ENCODE data around the gene FLG2. TPM values are rescaled to one million over a fixed set of nuclear protein-coding genes. Genes with fewer than 3 reads are reported as not detected.

The FLG2 gene
- total and polyA plus RNA-seq, 10 donors = 0.07 TPM; not detected in 9

DNA sequence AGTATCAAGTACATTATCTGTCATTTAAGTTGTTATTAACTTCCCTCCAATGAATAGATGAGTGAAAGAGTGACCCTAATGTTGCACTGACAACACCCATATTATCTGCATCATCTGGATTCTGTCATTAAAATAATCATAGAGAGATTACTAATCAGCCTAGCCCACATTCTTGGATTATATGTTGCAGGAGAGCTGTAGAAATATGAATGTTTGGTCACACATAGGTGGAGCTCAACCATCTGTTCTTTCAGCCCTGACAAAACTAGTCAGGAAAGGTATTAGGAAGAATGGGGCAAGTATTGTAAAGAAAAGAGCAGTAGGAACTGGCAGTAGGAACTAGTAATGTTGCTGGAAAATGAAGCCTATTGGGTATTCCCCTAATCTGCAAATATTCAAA lies 15.4 kb downstream of the FLG2 start:
- Histone ChIP-seq H3K27me3 (replicated peaks in 1 of 7) (no peaks in the 10 kb centered on the region), H3K4me3 (no peak overlapping the region), H3K36me3 (no peaks in the 10 kb centered on the region), H3K4me1 (no peaks in the 10 kb centered on the region), H3K27ac (no peak overlapping the region), H3K9me3 (no peaks in the 10 kb centered on the region)
- TF ChIP-seq POLR2AphosphoS5 (IDR thresholded peaks at IDR 0.05) = no peak
- no peak for TF ChIP-seq POLR2A (IDR thresholded peaks at IDR 0.05)
- intact Hi-C loops (cut with DNase I; ENCODE audit: low total_unique reads) = no loop called here
- no peak for DNase-seq

DNA sequence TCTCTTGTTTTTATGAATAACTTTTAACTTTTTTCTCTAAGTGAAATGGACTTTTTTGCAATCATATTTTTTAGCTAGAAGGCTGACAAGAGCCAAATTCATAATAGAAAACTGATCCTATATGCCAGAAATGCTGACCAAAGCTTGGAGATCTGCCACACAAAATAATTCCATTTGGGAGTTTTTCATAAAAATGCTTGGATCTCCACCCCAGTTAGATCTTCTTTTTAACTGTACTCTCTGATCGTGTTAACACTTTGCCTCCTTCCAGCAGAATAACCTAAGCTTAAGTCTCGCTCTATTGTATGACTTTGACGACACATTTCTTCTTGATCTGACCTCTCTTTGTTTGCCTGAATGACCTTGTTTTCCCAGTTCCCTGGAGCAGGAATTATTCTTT lies 16.8 kb downstream of the FLG2 start:
- 54 to 79% (median 70%) methylated on average over 3 of the region's 3 CpGs for WGBS, 5 donors
- Histone ChIP-seq H3K27me3 (replicated peaks in 1 of 7) (no peaks in the 10 kb centered on the region), H3K4me3 (no peak overlapping the region), H3K36me3 (no peaks in the 10 kb centered on the region), H3K4me1 (no peaks in the 10 kb centered on the region), H3K27ac (no peak overlapping the region), H3K9me3 (no peaks in the 10 kb centered on the region)
- TF ChIP-seq POLR2A (IDR thresholded peaks at IDR 0.05) (no peak), POLR2AphosphoS5 (IDR thresholded peaks at IDR 0.05) (no peak)
- TF ChIP-seq, protein P1, sequence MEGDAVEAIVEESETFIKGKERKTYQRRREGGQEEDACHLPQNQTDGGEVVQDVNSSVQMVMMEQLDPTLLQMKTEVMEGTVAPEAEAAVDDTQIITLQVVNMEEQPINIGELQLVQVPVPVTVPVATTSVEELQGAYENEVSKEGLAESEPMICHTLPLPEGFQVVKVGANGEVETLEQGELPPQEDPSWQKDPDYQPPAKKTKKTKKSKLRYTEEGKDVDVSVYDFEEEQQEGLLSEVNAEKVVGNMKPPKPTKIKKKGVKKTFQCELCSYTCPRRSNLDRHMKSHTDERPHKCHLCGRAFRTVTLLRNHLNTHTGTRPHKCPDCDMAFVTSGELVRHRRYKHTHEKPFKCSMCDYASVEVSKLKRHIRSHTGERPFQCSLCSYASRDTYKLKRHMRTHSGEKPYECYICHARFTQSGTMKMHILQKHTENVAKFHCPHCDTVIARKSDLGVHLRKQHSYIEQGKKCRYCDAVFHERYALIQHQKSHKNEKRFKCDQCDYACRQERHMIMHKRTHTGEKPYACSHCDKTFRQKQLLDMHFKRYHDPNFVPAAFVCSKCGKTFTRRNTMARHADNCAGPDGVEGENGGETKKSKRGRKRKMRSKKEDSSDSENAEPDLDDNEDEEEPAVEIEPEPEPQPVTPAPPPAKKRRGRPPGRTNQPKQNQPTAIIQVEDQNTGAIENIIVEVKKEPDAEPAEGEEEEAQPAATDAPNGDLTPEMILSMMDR (IDR thresholded peaks at IDR 0.05 in 8 of 11, conservative IDR thresholded peaks at IDR 0.05 in 3 of 11) = no peak
- DNase-seq = no peak
- intact Hi-C loops (cut with DNase I; ENCODE audit: low total_unique reads) = no loop called here

DNA sequence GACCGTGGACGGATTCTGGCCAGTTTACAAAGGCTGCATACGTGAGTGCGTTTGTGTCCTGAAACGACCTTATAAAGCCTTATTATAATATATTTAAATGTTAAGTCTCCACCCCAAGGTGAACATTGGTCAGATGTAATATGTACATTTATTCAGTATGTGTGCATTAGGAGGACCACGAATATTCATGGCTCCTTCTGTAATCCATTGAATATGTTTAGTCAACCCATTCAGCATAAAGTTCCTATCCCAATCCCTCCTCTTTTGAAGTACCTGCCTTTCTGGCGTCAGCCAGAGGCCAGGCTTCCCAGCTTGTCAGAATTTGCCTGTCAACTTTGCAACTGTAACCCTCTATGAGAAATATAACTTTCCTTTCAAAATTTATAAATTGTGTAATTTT lies 24.4 kb downstream of the FLG2 start:
- peak; percentile 61 for DNase-seq
- intact Hi-C loops (cut with DNase I; ENCODE audit: low total_unique reads) = no loop called here
- Histone ChIP-seq H3K36me3 (no peaks in the 10 kb centered on the region), H3K27me3 (replicated peaks in 1 of 7) (peaks cover 0 to 3% (median 0%) of the 10 kb centered on the region in 7 donors), H3K4me3 (no peak overlapping the region), H3K27ac (no peak overlapping the region), H3K4me1 (no peaks in the 10 kb centered on the region), H3K9me3 (no peaks in the 10 kb centered on the region)
- TF ChIP-seq POLR2AphosphoS5 (IDR thresholded peaks at IDR 0.05) = no peak
- TF ChIP-seq POLR2A (IDR thresholded peaks at IDR 0.05) = no peak
- TF ChIP-seq, protein P1 (IDR thresholded peaks at IDR 0.05 in 8 of 11, conservative IDR thresholded peaks at IDR 0.05 in 3 of 11) = no peak
- WGBS, 5 donors = 63 to 81% (median 72%) methylated on average over 7 of the region's 7 CpGs

DNA sequence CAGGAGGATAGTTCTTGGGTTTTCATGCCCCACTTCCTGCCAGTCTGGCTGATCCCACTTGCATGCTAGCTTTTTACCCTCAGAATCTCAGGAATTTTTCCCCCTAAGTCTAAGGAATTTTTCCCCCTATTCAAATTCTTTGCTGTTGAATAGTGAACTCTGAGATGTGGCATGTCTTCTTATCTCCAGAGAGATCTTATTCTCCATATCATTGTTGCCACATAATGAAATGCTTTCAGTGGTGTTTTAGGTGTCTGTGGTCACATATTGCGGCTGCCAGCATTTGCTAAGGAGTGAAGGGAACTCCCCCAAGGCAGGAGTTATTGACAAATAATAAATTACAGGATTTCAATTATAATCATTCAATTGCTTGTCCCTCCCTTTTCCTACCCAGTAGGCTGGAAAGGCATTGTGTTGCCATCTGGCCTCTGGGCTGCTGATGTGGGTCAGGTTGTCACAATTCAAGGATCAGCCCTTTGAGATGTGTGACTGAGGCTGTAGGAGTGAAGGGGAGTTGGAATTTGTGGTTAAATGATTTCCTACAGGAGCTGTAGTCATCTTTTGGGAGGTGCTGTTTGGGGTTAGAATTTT lies 30.9 kb downstream of the FLG2 start:
- TF ChIP-seq POLR2AphosphoS5 (IDR thresholded peaks at IDR 0.05) (no peak), POLR2A (IDR thresholded peaks at IDR 0.05) (no peak)
- TF ChIP-seq, protein P1 (IDR thresholded peaks at IDR 0.05 in 8 of 11, conservative IDR thresholded peaks at IDR 0.05 in 3 of 11) = no peak
- H3K27me3 ChIP-seq (replicated peaks in 1 of 7) = no peaks in the 10 kb centered on the region
- no peak overlapping the region for H3K27ac ChIP-seq
- no peaks in the 10 kb centered on the region for H3K4me1 ChIP-seq
- intact Hi-C loops (cut with DNase I; ENCODE audit: low total_unique reads) = no loop called here
- no peaks in the 10 kb centered on the region for H3K36me3 ChIP-seq
- H3K4me3 ChIP-seq = no peak overlapping the region
- H3K9me3 ChIP-seq = no peaks in the 10 kb centered on the region
- 71 to 90% (median 83%) methylated on average over 1 of the region's 1 CpG for WGBS, 5 donors
- DNase-seq = no peak

DNA sequence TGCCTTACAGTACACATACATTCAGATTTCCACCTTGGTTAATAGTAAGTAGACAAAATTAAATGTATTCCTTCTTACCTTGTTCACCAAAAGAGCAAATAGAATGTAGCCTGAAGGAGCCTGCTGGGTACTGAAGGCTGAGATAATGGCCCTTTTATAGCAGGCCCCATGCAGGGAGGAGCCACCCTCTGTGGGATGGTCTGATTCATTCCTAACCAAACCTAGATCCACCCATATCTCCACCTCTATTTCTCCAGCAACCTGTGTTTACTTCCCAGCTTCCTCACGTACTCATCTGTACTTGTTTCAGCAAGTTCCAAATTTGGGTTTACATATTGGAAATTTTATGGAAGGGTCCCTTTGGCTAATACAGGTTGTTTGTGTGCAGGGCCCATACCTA lies 34.7 kb downstream of the FLG2 start, which contains the start of gene FLG:
Gene FLG, minus strand, starts transcription at position 129 of the 400 bp plus-strand sequence. CDS start 9,783 bp downstream, outside the sequence.
- no peak within 1 kb of the TSS for H3K4me3 ChIP-seq
- H3K27me3 ChIP-seq (replicated peaks in 1 of 7) = peaks cover 0 to 4% (median 0%) of the 10 kb centered on the region in 7 donors
- TF ChIP-seq POLR2A (IDR thresholded peaks at IDR 0.05) (no peak), POLR2AphosphoS5 (IDR thresholded peaks at IDR 0.05) (no peak)
- TF ChIP-seq, protein P1 (IDR thresholded peaks at IDR 0.05 in 8 of 11, conservative IDR thresholded peaks at IDR 0.05 in 3 of 11) = no peak
- no peak within 1 kb of the TSS for H3K27ac ChIP-seq
- intact Hi-C loops (cut with DNase I; ENCODE audit: low total_unique reads) = no loop called here
- no peaks in the 10 kb centered on the region for H3K9me3 ChIP-seq
- WGBS, 5 donors = 74 to 93% (median 79%) methylated on average over 1 of the region's 1 CpG
- DNase-seq = no peak
- H3K36me3 ChIP-seq = no peaks in the 10 kb centered on the region
- no peaks in the 10 kb centered on the region for H3K4me1 ChIP-seq

All from spleen (tissue), 11 donors.